Right renal pelvis (tissue), 4 donors: ENCODE data around the gene NEMP1. TPM values are rescaled to one million over a fixed set of nuclear protein-coding genes. Genes with fewer than 3 reads are reported as not detected.
"Not testable (repeated sequence)": the region's sequence is repeated elsewhere in the genome, so short reads cannot be mapped to it uniquely, and the experiment has no call there.

Experiments used
- DNase-seq, 4 donors: peaks; one replicate each; pipeline ENCODE4 v3.0.0-alpha.2; 2013; ENCODE audit warnings: low read depth in 4 of 4, low spot score in 3 of 4, missing footprints in 1 of 4
- polyA plus RNA-seq, 4 donors: library from polyadenylated mRNA; unstranded; fragments of 120-200 nt; gene quantifications; one replicate each; pipeline ENCODE4 v1.2.1, GENCODE V29; 2013; ENCODE audit not compliant: insufficient read length in 4 of 4

Gene NEMP1
- polyA plus RNA-seq, result 10 to 100 TPM; 21.3 to 25.9 (median 25.3) TPM

GRCh38 chr12:57078519-57079404 lies at the start of gene NEMP1:
Gene NEMP1, minus strand, starts transcription at chr12:57078791. Its CDS starts 46 bp downstream, at chr12:57078745.
- DNase-seq, result peak; percentile 93 to 100 (median 100)

- DNase-seq, result no peak
Observed at GRCh38 chr12:57127726-57128518, 49.3 kb upstream of the NEMP1 start, which contains the start of gene LRP1. Gene LRP1, plus strand, starts transcription at chr12:57128483. Its CDS starts 482 bp downstream, at chr12:57128965.

GRCh38 chr12:57127101-57127725 lies 48.6 kb upstream of the NEMP1 start:
- no peak for DNase-seq

GRCh38 chr12:57126561-57126960 lies 48.0 kb upstream of the NEMP1 start:
- no peak for DNase-seq

- DNase-seq, result no peak
Observed at GRCh38 chr12:57126061-57126460, 47.5 kb upstream of the NEMP1 start.

- no peak for DNase-seq
Observed at GRCh38 chr12:57124261-57124877, 45.8 kb upstream of the NEMP1 start.

GRCh38 chr12:57123813-57124212 lies 45.2 kb upstream of the NEMP1 start:
- no peak for DNase-seq

- not testable (repeated sequence) for DNase-seq
Observed at GRCh38 chr12:57120718-57121117, 42.1 kb upstream of the NEMP1 start.

GRCh38 chr12:57119294-57120085 lies 40.9 kb upstream of the NEMP1 start:
- no peak for DNase-seq

- DNase-seq, result no peak
Observed at GRCh38 chr12:57118711-57119271, 40.2 kb upstream of the NEMP1 start.

GRCh38 chr12:57116580-57117281 lies 38.1 kb upstream of the NEMP1 start:
- no peak for DNase-seq

GRCh38 chr12:57112492-57113294 lies 34.1 kb upstream of the NEMP1 start:
- DNase-seq, result no peak

GRCh38 chr12:57111031-57111734 lies 32.6 kb upstream of the NEMP1 start, which contains the start of gene STAT6:
Gene STAT6, minus strand, starts transcription at chr12:57111362. Its CDS starts 3,084 bp downstream, at chr12:57108278.
- peak in 2 of 4 donors; percentile 56 to 74 for DNase-seq

- DNase-seq, result no peak
Observed at GRCh38 chr12:57110104-57111030, 31.8 kb upstream of the NEMP1 start.

GRCh38 chr12:57109207-57110103 lies 30.9 kb upstream of the NEMP1 start:
- DNase-seq, result no peak
